ENCODE data around the gene PUSL1.

Gene PUSL1

DNA sequence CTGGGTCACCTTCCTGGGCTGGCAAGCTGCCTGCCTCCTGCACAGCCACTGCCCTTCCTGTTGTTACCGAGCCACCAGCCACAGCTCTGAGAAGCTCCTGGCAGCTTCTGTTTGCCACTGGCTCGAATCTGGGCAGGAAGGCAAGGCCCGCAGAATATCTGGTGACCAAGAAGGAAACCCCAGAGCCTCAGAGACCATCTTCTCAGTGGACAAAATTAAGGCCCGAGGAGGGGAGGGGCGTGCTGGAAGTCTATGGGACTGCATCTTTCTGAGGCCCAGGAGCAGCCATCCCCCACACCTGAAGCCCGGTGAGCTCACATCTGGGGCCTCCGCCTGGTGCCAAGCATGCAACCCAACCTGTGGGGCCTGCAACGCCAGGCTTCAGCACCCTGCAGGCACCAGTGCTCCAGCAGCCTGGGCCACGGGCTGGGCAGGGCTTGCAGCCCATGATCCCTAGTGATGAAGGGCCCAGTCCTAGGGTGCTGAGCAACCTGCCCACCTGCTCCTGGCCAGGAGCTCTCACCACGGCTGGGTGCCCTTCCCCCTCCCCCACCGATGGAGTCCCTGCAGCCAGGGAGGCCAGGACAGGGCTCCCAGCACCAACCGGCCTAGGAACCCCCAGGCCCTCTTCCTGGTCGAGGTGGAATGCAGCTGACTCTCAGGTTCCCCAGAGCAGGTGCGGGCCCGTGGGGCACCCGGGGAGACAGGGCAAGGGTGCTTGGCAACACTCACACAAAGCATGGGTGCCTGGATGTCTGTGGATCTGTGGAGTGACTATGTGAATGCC is 17.1 kb downstream of the PUSL1 start:
- DNase-seq, result no peak

DNA sequence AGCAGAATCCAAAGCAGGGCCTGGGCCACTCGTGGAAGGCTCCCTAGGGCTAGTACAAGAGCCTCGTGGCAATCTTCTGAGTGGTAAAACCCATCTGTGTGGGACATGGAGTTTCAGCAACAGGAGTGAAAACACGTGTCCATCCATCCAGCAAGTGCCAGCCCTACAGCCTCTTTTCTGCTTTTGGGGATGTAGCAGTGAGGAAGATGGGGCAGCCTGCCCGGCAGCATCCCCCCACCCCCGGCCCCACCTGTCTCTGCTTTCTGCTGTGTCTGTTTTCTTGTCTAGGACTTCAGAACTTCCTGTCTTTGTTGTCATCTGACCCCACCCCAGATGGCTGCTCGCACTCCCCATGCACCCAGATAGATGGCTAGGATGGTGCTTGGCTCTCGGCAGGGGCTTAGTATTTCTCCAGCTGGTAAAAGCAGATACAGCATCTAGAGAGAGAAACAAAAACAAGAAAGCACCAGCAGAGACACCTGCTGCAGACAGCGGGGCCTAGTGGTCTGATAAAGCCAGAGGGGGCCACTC is 17.7 kb downstream of the PUSL1 start:
- DNase-seq, result no peak

DNA sequence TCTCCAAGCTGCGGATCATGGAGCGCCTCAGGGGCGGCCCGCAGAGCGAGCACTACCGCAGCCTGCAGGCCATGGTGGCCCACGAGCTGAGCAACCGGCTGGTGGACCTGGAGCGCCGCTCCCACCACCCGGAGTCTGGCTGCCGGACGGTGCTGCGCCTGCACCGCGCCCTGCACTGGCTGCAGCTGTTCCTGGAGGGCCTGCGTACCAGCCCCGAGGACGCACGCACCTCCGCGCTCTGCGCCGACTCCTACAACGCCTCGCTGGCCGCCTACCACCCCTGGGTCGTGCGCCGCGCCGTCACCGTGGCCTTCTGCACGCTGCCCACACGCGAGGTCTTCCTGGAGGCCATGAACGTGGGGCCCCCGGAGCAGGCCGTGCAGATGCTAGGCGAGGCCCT is 18.9 kb downstream of the PUSL1 start:
- no peak for DNase-seq

DNA sequence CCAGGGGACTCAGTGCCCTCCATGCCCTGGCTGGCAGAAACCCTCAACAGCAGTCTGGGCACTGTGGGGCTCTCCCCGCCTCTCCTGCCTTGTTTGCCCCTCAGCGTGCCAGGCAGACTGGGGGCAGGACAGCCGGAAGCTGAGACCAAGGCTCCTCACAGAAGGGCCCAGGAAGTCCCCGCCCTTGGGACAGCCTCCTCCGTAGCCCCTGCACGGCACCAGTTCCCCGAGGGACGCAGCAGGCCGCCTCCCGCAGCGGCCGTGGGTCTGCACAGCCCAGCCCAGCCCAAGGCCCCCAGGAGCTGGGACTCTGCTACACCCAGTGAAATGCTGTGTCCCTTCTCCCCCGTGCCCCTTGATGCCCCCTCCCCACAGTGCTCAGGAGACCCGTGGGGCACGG is 19.9 kb downstream of the PUSL1 start:
- DNase-seq, result no peak

DNA sequence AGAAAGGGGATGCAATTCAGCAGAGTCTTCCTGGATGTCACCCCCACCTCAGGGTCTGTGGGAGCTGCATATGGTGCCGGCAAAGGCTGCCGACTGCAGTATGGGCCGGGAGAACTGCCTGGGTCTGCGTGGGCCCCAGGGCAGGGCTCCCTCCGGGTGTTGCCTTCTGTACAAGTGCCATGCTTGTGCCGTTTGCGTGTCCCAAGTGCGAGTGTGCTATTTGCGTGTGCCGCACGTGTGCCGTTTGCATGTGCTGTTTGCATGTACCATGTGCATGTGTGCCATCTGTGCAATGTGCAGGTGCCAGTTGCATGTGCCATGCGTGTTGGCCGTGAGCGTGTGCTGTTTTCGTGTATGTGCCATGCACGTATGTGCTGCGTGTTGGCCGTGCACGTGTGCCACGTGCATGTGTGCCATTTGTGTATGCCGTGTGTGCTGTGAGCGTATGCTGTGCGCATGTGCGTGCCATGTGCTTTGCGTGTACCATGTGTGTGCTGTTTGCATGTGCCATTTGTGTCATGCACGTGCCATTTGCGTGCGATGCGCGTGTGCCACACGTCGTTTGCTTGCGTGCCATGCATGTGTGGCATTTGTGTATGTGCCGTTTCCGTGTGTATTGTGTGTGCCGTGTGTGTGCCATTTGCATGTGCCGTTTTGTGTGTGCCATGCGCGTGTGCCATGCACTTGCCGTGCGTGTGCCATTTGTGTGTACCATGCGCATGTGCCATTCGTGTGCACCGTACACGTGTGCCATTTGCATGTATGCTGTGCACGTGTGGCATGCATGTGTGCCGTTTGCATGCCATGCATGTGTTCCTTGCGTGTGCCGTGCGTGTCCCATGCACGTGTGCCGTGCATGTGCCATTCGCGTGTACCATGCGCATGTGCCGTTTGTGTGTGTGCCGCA is 21.2 kb downstream of the PUSL1 start:
- no peak for DNase-seq

DNA sequence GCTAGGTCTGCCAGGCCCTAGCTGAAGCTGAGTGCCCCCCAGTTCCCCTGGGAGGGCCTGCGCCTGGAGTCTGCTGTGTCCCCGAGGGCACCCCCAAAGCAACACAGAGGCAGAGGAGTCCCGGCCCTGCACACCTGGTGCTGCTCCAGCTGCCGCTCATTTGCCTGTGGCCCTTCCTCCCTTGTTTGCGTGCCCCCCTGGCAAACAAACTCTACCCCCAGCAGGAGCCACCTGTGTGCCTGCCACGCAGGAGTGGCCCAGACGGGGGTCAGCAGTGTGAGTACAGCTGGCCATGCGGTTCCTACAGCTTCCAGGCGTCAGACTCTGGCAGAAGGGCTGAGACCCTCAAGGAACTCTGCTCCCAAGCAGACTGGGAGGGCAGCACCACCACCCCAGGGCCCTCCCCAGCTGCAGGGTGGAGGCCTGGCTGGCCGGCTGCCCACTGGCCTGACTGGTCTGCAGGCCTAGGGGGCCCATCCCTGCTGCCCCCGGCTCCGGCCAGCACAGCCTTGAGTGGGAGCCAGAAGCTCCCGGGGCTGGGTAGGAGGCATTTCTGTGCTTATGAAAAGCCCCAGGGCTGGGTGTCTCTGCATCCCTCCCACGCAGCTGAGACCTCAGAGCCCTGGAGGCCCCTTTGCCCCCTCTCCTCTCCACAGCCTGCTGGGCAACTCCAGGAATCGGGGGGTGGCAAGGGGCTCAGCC is 22.1 kb downstream of the PUSL1 start:
- DNase-seq, result no peak

DNA sequence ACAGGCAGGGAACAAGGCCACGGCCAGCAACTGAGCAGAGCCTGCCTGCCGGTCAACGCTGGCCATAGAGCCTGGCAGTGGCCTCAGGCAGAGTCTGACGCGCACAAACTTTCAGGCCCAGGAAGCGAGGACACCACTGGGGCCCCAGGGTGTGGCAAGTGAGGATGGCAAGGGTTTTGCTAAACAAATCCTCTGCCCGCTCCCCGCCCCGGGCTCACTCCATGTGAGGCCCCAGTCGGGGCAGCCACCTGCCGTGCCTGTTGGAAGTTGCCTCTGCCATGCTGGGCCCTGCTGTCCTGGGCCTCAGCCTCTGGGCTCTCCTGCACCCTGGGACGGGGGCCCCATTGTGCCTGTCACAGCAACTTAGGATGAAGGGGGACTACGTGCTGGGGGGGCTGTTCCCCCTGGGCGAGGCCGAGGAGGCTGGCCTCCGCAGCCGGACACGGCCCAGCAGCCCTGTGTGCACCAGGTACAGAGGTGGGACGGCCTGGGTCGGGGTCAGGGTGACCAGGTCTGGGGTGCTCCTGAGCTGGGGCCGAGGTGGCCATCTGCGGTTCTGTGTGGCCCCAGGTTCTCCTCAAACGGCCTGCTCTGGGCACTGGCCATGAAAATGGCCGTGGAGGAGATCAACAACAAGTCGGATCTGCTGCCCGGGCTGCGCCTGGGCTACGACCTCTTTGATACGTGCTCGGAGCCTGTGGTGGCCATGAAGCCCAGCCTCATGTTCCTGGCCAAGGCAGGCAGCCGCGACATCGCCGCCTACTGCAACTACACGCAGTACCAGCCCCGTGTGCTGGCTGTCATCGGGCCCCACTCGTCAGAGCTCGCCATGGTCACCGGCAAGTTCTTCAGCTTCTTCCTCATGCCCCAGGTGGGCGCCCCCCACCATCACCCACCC is 22.9 kb downstream of the PUSL1 start, which contains the start of gene TAS1R3:
Gene TAS1R3 (plus strand): TSS at position 213 of the 898 bp plus-strand sequence. CDS start 66 bp downstream, at position 279.
- no peak for DNase-seq

DNA sequence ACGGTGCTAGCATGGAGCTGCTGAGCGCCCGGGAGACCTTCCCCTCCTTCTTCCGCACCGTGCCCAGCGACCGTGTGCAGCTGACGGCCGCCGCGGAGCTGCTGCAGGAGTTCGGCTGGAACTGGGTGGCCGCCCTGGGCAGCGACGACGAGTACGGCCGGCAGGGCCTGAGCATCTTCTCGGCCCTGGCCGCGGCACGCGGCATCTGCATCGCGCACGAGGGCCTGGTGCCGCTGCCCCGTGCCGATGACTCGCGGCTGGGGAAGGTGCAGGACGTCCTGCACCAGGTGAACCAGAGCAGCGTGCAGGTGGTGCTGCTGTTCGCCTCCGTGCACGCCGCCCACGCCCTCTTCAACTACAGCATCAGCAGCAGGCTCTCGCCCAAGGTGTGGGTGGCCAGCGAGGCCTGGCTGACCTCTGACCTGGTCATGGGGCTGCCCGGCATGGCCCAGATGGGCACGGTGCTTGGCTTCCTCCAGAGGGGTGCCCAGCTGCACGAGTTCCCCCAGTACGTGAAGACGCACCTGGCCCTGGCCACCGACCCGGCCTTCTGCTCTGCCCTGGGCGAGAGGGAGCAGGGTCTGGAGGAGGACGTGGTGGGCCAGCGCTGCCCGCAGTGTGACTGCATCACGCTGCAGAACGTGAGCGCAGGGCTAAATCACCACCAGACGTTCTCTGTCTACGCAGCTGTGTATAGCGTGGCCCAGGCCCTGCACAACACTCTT is 23.8 kb downstream of the PUSL1 start:
- DNase-seq, result no peak

DNA sequence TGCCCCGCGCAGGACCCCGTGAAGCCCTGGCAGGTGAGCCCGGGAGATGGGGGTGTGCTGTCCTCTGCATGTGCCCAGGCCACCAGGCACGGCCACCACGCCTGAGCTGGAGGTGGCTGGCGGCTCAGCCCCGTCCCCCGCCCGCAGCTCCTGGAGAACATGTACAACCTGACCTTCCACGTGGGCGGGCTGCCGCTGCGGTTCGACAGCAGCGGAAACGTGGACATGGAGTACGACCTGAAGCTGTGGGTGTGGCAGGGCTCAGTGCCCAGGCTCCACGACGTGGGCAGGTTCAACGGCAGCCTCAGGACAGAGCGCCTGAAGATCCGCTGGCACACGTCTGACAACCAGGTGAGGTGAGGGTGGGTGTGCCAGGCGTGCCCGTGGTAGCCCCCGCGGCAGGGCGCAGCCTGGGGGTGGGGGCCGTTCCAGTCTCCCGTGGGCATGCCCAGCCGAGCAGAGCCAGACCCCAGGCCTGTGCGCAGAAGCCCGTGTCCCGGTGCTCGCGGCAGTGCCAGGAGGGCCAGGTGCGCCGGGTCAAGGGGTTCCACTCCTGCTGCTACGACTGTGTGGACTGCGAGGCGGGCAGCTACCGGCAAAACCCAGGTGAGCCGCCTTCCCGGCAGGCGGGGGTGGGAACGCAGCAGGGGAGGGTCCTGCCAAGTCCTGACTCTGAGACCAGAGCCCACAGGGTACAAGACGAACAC is 24.5 kb downstream of the PUSL1 start:
- no peak for DNase-seq

DNA sequence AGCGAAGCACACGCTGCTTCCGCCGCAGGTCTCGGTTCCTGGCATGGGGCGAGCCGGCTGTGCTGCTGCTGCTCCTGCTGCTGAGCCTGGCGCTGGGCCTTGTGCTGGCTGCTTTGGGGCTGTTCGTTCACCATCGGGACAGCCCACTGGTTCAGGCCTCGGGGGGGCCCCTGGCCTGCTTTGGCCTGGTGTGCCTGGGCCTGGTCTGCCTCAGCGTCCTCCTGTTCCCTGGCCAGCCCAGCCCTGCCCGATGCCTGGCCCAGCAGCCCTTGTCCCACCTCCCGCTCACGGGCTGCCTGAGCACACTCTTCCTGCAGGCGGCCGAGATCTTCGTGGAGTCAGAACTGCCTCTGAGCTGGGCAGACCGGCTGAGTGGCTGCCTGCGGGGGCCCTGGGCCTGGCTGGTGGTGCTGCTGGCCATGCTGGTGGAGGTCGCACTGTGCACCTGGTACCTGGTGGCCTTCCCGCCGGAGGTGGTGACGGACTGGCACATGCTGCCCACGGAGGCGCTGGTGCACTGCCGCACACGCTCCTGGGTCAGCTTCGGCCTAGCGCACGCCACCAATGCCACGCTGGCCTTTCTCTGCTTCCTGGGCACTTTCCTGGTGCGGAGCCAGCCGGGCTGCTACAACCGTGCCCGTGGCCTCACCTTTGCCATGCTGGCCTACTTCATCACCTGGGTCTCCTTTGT is 25.3 kb downstream of the PUSL1 start:
- DNase-seq, result no peak

DNA sequence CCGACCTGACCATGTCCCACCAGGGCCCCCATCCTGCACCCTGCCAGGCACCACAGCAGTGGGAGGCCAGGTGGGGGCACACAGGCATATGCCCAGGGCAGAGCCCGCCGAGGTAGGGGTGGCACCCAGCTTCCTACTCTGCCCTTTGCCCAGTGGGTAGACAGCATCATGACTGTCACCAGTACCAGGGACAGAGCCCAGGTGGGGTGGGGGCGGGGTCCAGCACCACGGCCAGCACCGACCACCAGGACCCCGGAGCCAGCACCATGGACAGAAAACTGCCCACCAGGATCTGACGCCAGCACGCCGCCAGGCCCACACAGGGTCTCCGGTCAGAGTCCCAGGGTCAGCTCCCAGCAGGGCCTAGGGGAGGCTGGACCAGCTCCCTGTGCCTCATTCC is 26.4 kb downstream of the PUSL1 start:
- DNase-seq, result no peak

DNA sequence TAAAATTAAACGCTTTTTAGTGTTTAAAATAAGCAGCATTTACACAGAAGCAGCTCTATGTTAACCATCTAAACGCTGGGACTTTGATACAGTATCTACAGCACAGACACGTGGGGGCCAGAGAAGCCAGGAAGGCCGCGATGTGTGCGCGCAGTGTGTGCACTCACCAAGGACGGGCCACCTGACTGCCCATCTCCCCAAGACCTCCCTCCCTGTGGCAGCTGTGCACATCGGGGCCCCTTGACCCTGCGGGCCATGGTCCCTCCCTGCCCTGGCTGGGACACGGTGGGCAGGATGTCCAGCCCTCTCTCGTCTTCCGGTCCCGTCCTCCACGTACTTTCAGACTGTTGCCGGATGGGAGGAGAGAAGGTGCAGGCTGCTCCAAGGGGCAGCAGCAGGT is 26.9 kb downstream of the PUSL1 start:
- DNase-seq, result no peak

DNA sequence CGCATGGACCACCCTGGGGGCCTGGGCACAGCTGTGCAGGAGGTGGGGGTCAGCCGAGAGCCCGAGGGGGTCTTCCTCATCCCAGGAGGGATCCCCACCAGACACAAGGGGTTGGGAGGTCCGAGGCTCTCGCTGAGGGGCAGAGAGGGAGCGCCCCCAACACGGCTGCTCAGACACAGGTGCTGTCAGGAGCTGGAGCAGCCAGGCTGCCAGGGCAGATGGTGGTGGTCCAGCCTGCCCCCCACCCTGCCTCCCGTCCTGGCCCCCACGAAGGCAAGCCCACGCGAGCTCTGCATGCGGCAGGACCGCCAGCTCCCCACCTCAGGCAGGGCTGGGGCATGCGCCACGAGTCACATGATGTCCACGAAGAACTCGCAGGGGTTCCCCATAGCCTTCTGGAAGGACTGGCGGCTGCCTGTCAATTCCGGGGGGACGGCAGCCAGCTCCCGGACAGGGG is 27.4 kb downstream of the PUSL1 start:
- no peak for DNase-seq

DNA sequence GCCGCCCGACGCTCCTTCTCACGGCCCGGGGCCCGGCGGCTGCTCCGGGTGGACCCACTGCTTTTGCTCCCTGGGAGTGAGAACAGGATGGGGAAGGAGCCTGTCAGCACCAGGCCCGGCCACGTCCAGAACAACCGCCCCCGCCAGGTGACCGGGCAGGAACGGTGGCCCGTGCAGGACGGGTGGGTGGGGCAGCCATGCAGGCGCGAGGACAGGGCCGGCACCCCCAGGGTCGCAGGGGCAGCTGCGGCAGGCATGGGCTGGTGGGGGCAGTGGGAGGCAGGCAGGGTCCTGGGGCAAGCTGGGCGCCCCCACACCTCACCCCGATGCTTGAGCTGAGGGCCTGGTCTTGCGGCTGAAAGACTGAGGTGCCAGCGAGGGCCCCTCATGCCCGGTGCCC is 28.0 kb downstream of the PUSL1 start:
- DNase-seq, result no peak

DNA sequence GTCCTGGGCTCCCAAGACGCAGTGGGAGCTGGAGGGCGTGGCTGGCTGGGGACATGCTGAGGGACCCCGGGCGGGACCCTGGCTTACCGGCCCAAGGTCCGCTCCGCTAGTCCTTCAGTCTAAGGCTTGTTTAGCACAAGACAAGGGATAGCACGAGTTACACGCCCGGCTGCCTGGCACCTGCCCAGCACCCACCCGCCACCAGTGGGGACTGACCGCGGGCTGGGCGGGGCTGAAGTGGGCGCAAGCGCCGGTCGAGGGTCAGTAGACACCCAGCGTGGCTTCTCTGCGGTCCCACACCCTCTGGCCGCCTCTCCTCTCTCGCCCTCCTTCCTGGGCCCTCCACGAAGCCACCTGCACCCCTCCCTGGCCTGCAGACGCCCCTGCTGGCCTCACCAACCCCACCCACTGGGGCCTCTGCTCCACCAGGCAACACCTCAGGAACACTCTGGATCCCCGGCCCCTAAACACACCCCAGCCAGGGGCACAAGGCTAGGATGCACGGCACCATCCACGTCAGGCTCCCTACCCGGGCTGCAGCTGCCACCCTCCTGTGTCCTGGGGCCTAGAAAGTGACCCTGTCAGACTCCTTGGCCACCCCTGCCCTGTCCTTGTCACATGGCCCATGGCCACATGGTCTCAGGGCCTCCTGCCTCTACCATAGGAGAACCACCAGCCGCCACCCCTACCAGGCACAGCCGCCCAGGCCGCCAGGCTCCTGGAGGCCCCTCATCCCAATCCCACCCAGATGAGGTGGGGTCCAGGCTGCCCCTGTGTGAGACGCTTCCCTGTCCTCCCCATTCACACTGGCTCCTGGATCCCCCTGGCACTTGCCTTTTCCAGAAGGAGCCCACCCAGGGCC is 28.8 kb downstream of the PUSL1 start:
- DNase-seq, result no peak

DNA sequence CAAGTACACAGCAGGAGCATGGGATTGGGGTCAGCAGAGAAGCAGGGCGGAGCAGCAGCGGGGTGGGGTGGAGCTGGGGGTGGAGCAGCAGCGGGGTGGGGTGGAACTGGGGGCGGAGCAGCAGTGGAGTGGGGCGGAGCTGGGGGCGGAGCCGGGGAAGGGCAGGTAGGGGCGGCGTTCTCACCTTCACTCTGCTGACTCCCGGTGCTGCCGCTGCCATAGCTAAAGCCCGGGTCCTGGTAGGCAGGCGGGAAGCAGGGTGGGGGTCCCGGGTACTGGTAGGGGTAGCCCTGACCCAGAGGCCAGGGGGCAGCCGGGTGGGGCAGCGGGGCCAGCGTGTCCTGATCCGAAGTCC is 29.4 kb downstream of the PUSL1 start:
- no peak for DNase-seq

DNA sequence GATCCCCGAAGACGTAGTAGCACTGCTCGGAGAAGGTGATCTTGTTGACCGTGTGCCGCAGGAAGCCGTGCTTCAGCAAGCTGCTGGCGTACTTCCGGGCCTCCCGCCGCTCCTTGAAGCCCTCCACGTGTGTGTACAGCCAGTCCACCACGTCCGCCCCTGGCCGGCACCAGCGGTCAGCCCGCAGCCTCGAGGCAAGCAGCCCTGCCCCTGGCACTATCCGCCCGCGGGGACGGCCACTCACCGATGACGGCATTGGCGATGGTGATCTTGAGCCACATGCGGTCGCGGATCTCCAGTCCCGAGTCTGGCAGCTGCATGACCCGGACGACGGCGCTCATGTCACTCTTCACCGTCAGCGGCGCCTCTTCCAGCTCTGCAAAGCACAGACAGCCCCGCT is 29.9 kb downstream of the PUSL1 start:
- DNase-seq, result no peak

DNA sequence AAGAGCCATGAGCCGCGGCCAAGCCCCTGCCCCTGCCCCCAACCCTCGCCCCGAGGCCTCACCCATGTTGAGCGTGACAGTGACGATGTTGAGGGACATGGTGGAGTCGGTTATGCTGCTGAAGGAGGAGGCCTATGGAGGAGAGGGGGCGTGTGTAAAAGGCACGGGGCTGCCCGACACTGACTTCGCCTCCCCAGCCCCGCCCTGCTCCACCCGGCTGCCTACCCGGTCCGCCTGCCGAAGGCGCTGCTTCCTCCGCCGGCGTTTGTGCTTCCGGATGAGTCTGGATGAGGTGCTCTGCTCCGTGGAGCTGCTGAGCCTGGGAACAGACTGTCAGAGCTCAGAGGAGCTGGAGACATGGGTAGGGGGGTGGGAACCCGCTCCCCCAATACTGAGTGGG is 31.8 kb downstream of the PUSL1 start:
- DNase-seq, result no peak
